Mesothelial cell of epicardium (in vitro differentiated cells): Measurements from ENCODE around the gene IRX1. TPM values are rescaled to one million over a fixed set of nuclear protein-coding genes. Genes with fewer than 3 reads are reported as not detected.

Experiments
- DNase-seq, 2 experiments: peaks; one replicate each; pipeline ENCODE4 v3.0.0; 2021; ENCODE audit warnings: low spot score in 2 of 2; ENCODE audit not compliant: unreplicated experiment in 2 of 2
- H3K27ac Mint-ChIP-seq: 2 replicates; pipeline ENCODE4 v1.8.0; 2021; ENCODE audit warnings: mixed read lengths
- H3K27me3 Mint-ChIP-seq: 2 replicates; pipeline ENCODE4 v1.8.0; 2021; ENCODE audit warnings: low read depth, mixed read lengths
- H3K36me3 Mint-ChIP-seq: 2 replicates; pipeline ENCODE4 v1.8.0; 2021; ENCODE audit warnings: mixed read lengths
- H3K4me1 Mint-ChIP-seq: 2 replicates; pipeline ENCODE4 v1.8.0; 2021; ENCODE audit warnings: mixed read lengths
- H3K4me3 Mint-ChIP-seq: 2 replicates; pipeline ENCODE4 v1.8.0; 2021; ENCODE audit warnings: mild to moderate bottlenecking, moderate library complexity, mixed read lengths
- H3K9me3 Mint-ChIP-seq: 2 replicates; pipeline ENCODE4 v1.8.0; 2021; ENCODE audit warnings: mixed read lengths
- CTCF ChIP-seq: fragments of 200-600 bp; sonication (generic); IDR thresholded peaks from one replicate; pipeline ENCODE4 v1.5.0; 2021; ENCODE audit warnings: antibody characterized with exemption; ENCODE audit not compliant: unreplicated experiment
- total RNA-seq: library from RNA; stranded (reverse); gene quantifications from 3 replicates; pipeline ENCODE4 v1.2.1, GENCODE V29; 2021

IRX1 gene
- total RNA-seq, 1 donor from 2014 or later = 68.5 TPM

GRCh38 chr5:3601911-3602782 is 6.5 kb downstream of the IRX1 start:
- H3K27me3 Mint-ChIP-seq = peaks cover 95% of the 10 kb centered on the region
- no peaks in the 10 kb centered on the region for H3K9me3 Mint-ChIP-seq
- H3K4me3 Mint-ChIP-seq = peak overlapping the region; percentile 49
- H3K27ac Mint-ChIP-seq = peak overlapping the region; percentile 48
- H3K36me3 Mint-ChIP-seq = peaks cover 18% of the 10 kb centered on the region
- no peak for DNase-seq
- TF ChIP-seq CTCF = no peak
- peaks cover 45% of the 10 kb centered on the region for H3K4me1 Mint-ChIP-seq

- Mint-ChIP-seq H3K9me3 (no peaks in the 10 kb centered on the region), H3K36me3 (peaks cover 18% of the 10 kb centered on the region), H3K27me3 (peaks cover 95% of the 10 kb centered on the region), H3K4me1 (peaks cover 43% of the 10 kb centered on the region), H3K4me3 (peak overlapping the region; percentile 49), H3K27ac (no peak overlapping the region)
- peak in 1 of 2 experiments; percentile 56 for DNase-seq
- TF ChIP-seq CTCF = peak; percentile 59
These were observed 7.3 kb downstream of the IRX1 start for GRCh38 chr5:3602785-3603502.

- Mint-ChIP-seq H3K4me1 (peaks cover 31% of the 10 kb centered on the region), H3K9me3 (no peaks in the 10 kb centered on the region), H3K27ac (no peak overlapping the region), H3K36me3 (peaks cover 14% of the 10 kb centered on the region), H3K27me3 (peaks cover 94% of the 10 kb centered on the region), H3K4me3 (no peak overlapping the region)
- no peak for DNase-seq
- no peak for TF ChIP-seq CTCF
These were observed 8.9 kb downstream of the IRX1 start for GRCh38 chr5:3604501-3604900.

- no peak for DNase-seq
- Mint-ChIP-seq H3K27ac (no peak overlapping the region), H3K4me3 (no peak overlapping the region), H3K36me3 (peaks cover 16% of the 10 kb centered on the region), H3K4me1 (peaks cover 29% of the 10 kb centered on the region), H3K9me3 (no peaks in the 10 kb centered on the region), H3K27me3 (peaks cover 95% of the 10 kb centered on the region)
- TF ChIP-seq CTCF = no peak
These were observed 9.8 kb downstream of the IRX1 start for GRCh38 chr5:3605298-3606010.

GRCh38 chr5:3606121-3606831 is 10.6 kb downstream of the IRX1 start:
- H3K27me3 Mint-ChIP-seq = peaks cover 90% of the 10 kb centered on the region
- no peak for TF ChIP-seq CTCF
- peak overlapping the region; percentile 17 for H3K4me3 Mint-ChIP-seq
- no peak for DNase-seq
- H3K27ac Mint-ChIP-seq = no peak overlapping the region
- peaks cover 25% of the 10 kb centered on the region for H3K4me1 Mint-ChIP-seq
- peaks cover 14% of the 10 kb centered on the region for H3K36me3 Mint-ChIP-seq
- H3K9me3 Mint-ChIP-seq = no peaks in the 10 kb centered on the region
